GM12892 (cell line): ENCODE data around the gene LCT.

Experiments
- POLR2A ChIP-seq: IDR thresholded peaks from 2 replicates; pipeline ENCODE4 v1.6.1; 2011; ENCODE audit warnings: low read depth, low read length, control low read depth
- POLR2AphosphoS5 ChIP-seq: IDR thresholded peaks from 2 replicates; pipeline ENCODE4 v1.6.1; 2011; ENCODE audit warnings: low read depth, low read length, control low read depth
- TAF1 ChIP-seq: IDR thresholded peaks from 2 replicates; pipeline ENCODE4 v1.6.1; 2011; ENCODE audit warnings: low read depth, mild to moderate bottlenecking, control low read depth, low read length, borderline replicate concordance

DNA sequence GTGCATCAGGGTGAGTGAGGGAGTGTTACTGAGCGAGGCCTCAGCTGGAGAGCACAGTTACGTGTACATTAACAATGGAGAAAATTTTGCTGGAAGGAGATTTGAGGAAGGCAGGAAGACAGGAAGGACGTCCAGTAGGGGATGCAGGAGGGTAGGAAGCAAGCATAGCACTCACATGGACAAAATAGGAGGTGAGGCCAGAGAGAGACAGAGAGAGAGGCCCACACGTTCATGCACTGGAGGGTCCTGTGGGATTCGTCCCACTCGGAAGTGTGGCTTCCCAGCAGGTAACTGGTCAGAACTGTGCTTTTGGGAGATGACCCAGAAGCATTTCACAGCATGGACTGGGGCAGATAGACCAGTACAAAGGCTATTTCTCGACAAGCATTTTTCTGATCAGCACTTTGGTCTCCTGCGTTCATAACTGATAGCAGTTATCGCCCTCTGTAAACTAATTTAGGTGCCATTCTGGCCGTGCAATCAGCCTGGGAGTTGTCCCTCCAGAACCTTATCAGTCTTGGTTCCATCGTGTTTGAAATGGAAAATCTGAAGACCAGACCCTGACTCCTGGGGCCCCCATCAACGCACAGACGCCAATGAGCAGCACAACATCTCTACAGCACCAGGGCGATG is 5.7 kb downstream of the LCT start:
- no peak for TF ChIP-seq TAF1
- TF ChIP-seq POLR2A: no peak
- TF ChIP-seq POLR2AphosphoS5: no peak
